ENCODE results near the gene ZNF775.
"Not testable (repeated sequence)": the region's sequence is repeated elsewhere in the genome, so short reads cannot be mapped to it uniquely, and the experiment has no call there.

ZNF775 gene

DNA sequence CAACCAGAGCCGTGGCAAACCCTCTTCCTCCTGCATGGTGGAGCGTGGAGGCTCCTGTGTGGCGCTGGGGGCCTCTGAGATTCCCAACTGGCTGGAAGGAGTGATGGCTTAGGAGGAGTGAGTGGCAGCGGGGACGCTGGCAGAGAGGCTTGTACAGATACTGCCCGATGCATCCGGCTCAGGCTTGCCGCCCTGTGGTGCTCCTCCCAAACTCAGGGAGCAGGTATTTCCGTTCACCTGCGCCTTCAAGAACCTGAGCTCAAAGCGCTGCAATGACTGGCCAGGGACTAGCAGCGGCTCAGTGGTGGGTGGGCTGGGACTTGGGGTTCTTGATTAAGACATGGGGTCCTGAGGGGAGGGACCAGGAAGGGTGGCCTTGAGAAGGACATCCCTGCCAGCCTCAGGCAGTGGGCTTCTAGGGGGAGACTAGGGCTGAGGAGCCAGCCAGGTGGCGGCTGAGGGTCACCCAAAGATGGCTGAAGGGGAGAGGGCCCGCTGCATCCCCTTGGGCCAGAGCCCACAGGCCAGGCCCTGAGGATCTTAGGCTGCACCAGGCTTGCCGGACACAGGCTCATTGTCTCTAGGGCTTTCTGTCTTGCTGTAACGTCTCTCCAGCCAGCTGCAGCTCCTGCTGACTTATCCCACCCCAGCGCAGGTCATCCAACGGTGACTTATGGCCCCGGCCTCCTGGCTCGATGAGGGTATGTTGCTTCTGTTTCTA, 3.2 kb downstream of the ZNF775 start:
- DNase-seq = no peak

- no peak for DNase-seq
These were observed 3.7 kb downstream of the ZNF775 start for GRCh38 chr7:150382844-150383225.

DNA sequence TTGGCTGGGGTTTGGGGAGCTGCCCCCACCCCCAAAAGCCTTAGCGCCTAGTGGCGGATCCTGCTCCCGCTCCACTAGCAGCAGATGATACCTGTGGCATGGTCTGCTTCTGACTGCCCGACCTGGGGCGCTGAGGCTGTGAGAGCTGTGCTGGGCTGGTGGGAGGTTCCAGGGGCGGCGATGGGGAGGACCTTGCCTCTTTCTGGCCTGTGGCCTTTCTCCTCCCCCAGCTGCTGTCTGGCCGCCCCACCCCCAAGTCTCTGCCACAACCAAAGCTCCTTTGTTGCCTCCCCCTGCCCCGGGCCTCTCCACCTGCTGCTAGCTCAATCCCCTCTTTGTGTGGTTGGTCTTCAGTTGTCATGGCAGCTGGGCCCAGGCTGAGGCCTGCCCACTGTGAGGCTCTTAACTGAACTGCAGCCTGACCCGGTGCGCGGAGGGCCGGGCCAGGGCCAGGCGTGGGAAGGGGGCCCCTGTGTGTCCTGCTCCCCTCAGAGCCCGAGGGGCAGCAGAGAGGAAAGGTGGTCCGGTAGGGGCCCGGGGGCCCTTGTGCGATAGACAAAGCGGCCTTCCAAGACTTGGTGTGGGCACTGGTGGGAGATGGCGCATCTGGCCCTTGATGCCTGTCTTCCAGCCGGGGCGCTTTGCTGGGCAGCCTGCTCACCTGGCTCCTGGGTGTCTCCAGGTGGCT, 4.7 kb downstream of the ZNF775 start:
- DNase-seq = no peak

DNA sequence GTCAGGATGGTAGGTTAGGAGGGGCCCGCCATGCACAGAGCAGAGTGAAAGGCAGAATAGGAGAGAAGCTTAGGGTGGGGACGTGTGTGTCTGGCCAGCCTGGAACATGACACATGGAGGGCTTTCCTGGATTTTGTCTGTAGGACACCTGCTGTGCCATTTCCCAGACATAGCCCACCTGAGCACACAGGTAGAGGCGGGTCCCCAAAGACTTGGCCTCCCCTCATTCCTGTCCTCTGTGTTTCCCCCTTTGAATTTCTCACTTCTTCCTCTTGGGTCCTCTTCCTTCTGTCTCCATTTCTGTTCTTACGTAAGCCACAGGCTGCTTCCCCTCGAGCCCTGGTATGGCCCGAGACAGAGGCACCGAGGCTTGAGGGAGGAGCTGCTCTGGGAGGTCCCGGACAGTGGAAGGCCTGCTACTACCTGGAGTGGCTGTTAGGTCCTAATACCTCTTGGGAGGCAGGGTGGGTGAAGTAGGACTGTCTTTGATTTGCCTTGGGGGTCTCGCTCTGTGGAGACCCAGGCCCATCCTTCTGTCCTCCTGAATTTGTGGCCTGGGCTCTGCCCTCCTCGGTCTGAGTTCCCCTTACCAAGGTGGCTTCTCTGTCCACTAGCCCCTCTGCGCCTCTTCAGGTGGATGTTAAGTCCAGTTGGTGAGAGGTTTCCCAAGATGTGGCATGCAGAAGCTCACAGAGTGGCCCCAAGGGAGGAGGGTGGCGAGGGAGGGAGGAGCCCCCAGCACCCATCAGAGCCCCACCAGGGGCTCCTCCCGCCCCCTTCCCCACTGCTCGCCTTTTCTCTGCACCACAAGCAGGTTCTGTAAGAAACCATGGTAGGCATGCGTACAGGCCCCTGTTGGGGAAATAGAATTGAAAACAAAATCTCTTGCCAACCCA, 5.5 kb downstream of the ZNF775 start:
- DNase-seq = peak; percentile 28 to 73 (median 64)

DNA sequence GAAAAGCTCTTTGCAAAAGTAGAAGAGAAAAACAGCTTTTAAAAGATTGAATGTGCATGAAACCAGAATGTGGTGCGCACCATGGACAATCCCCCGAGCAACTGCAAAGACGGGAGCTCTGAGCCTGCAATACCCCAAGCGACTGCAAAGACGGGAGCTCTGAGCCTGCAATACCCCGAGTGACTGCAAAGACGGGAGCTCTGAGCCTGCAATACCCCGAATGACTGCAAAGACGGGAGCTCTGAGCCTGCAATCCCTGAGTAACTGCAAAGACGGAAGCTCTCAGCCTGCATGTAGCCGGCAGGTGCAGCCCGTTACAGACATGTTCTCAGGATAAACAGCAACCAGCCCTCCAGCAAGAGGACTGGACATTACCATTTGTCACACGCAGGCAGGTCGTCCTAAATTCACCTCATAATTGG, 6.2 kb downstream of the ZNF775 start:
- DNase-seq = no peak

DNA sequence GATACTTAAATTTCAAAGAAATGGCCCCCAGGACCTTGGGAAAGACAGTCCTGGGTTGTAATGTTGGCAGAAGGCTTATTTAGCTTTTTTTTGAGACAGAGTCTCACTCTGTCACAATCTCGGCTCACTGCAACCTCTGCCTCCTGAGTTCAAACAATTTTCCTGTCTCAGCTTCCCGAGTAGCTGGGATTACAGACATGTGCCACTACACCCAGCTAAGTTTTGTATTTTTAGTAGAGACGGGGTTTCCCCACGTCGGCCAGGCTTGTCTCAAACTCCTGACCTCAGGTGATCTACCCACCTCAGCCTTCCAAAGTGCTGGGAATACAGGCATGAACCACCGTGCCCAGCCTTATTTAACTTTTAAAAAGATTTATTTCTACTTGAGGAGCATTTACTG, 6.8 kb downstream of the ZNF775 start:
- DNase-seq = not testable (repeated sequence)

- DNase-seq = no peak
These were observed 9.2 kb downstream of the ZNF775 start for GRCh38 chr7:150388306-150388705.

GRCh38 chr7:150388709-150389531, 9.8 kb downstream of the ZNF775 start:
- DNase-seq = peak; percentile 50 to 76 (median 63)

DNA sequence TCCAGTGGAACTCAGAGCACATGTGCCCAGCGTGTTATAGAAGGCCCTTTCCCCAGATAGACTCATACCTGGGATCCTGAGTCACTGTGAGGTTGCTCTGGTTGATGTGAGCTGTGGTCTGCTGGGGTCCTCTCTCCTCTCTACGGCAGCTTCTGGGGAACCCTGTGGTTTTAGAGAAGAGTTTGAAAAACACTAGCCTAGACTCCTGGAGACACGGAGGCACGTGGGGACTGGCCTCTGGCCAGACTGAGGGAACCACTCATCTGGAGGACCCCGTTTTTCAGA, 10.3 kb downstream of the ZNF775 start:
- no peak for DNase-seq

DNA sequence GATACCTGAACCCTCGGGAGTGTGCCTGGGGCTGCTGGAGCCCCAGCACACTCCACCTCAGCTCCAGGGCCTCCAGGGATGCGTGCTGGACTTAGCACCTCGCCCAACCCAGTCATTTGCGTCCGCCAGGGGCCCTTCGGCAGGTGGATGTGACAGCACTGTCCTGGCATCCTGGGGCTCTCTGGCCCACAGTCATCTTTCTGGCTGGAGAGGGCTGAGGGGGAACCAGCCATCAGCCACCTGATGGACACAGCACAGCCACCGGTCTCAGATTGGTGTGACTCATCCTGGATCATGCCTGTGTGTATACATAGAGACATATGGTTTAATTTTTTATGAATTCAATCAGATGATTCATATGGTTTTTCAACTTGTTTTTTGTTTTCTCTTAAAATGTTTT, 11.1 kb downstream of the ZNF775 start:
- no peak for DNase-seq

- no peak for DNase-seq
These were observed 14.2 kb downstream of the ZNF775 start for GRCh38 chr7:150393325-150393724.

- DNase-seq = no peak
These were observed 17.3 kb downstream of the ZNF775 start for GRCh38 chr7:150396426-150396825.

DNA sequence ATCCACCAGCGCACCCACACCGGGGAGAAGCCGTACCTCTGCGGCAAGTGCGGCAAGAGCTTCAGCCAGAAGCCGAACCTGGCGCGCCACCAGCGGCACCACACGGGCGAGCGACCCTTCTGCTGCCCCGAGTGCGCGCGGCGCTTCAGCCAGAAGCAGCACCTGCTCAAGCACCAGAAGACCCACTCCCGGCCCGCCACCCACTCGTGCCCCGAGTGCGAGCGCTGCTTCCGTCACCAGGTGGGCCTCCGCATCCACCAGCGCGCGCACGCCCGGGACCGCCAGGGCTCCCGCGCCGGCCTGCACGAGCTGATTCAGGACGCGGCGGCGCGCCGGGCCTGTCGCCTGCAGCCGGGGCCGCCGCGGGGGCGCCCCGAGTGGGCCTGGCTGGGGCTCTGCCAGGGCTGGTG, 17.7 kb downstream of the ZNF775 start:
- DNase-seq = no peak

DNA sequence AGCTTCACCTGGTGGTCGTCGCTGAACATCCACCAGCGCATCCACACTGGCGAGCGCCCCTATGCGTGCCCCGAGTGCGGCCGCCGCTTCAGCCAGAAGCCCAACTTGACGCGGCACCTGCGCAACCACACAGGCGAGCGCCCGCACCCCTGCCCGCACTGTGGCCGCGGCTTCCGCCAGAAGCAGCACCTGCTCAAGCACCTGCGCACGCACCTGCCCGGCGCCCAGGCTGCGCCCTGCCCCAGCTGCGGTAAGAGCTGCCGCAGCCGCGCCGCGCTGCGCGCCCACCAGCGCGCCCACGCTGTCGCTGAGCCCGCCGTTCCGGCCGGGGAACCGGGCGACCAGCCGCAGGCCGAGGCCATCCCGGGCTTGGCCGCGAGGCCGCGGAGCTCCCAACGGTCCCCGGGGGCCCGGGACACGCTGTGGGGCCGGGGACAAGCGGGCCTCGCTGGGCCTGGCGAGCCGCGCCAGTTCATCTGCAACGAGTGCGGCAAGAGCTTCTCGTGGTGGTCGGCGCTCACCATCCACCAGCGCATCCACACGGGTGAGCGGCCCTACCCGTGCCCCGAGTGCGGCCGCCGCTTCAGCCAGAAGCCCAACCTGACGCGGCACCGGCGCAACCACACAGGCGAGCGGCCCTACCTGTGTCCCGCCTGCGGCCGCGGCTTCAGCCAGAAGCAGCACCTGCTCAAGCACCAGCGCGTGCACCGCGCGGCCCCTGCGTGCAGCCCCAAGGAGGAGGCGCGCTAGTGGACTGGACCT, 18.4 kb downstream of the ZNF775 start:
- no peak for DNase-seq

GRCh38 chr7:150398108-150398964, 19.2 kb downstream of the ZNF775 start:
- no peak for DNase-seq

- DNase-seq = no peak
These were observed 19.8 kb downstream of the ZNF775 start for GRCh38 chr7:150398965-150399320.

DNA sequence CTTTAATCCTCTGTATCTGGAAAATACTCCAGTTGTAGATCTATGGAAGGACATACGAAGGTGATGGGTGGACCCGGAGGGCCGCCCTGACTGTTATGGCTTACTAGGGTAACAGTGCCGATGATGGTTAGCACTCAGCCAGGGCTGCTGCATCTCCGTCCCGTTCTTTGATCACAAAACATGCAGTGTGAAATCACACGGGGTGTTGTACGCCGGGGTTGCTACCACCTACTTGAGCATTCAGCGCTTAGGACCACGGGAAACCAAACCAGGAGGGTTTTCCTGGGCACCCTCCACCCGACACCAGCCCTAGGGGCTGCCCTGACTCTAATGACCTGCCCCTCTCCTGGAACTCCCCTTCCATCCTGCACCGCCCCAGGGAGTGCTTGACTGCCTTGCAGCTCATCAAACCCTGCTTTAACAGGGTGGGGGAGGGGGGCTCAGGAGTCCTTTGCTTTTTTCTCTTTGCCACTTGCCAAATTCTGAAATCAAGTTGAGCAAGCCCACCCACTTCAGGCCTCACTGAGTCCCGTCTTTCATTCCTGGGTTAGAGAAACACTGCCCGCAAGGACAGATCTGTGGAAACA, 20.4 kb downstream of the ZNF775 start:
- DNase-seq = no peak

DNA sequence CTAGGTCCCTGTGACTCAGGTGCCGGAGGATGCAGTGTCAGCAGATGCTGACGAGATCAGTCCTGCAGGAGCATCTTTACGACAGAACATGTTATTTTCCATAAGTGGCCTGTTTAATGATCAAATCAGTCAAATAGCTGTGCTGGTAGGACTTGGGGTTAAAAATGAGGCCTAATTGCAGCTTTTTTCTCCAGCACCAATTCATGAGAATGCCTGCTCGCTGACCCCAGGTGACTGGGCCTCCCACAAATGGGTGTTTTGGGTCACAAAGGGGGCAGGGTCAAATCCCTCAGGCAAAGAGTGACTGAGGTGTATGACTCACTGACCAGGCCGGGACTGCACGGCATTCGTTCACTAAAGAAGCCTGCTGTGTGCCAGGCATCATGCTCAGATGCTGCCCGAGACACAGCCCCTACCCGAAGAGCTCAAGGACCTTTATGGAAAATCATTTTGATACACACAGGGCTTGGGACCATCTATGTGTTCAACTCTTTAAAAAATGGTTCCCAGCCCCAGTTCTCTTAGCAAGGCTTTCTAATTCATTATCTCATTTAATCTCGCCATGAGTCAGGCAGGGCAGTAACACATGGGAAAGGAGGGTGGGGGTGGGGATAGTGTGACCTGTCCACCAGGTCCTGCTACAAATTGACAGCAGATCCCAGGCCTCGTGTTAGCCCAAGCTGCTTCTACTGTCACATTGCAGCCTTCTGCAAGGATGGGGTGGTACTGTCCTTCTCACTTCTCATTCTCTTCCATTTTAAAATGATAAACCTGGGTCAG, 21.1 kb downstream of the ZNF775 start:
- DNase-seq = no peak

DNA sequence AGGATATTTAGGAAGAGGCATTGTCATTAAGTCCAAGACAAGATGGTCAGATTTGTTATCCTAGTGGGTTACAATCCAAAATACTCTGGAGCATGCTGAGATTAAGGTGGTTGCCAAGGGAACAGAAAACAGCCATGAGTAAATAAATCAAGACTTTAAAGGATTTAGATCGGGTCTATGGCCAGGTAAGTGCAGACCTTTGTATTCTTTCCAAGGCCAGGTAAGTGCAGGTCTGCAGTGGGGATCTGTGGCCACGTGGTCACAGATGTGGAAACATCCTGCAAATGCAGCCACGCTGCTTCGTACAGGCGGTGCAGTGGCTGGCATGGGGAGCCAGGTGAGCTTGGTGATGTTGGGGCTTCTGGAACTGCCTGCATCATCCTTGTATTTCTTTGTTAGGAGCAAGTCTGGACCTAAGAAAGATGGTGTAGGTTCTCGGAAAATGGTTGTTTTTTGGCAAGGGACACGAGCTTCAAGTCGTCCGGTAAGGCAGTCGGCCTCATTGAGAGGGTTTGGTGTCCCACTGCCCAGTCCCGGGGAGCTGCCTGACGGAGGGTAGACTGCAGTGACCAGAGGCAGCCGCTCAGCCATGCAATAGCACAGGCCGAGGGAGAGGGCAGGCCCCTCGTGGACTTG, 21.8 kb downstream of the ZNF775 start:
- no peak for DNase-seq

Measured in suppressor macrophage (primary cell).